A673 (cell line): ENCODE data around the gene S100A5. TPM values are rescaled to one million over a fixed set of nuclear protein-coding genes. Genes with fewer than 3 reads are reported as not detected.

Source experiments
- BruUV-seq: library from RNA; stranded (reverse); fragments of 400-500 nt; replicated peaks from 2 replicates; lab custom pipeline; 2021; lab: Mats Ljungman, UMichigan
- CTCF ChIA-PET: fragments of 300-600 bp; sonication (Branson Sonifier 250); formaldehyde crosslinking; loops from one replicate; lab custom pipeline; 2022; ENCODE audit warnings: antibody characterized with exemption; lab: Charles Lee
- POLR2A ChIA-PET: fragments of 300-600 bp; sonication (Branson Sonifier 250); formaldehyde crosslinking; loops from one replicate; lab custom pipeline; 2022; ENCODE audit warnings: antibody characterized with exemption; ENCODE audit not compliant: low non-redundant PET; lab: Charles Lee
- DNase-seq: peaks from one replicate; pipeline ENCODE4 v3.0.0-alpha.2; 2015; ENCODE audit warnings: low spot score
- H3K27ac ChIP-seq: fragments of 200-600 bp; sonication (generic); 2 replicates; pipeline ENCODE4 v1.5.1; 2016; ENCODE audit warnings: mixed run types, low read depth, mild to moderate bottlenecking, mixed read lengths, antibody characterized with exemption, low read length; ENCODE audit not compliant: poor library complexity, severe bottlenecking
- H3K27me3 ChIP-seq: fragments of 200-600 bp; sonication (generic); replicated peaks from 2 replicates; pipeline ENCODE4 v1.6.1; 2017; ENCODE audit warnings: mixed run types, low read depth, mild to moderate bottlenecking, mixed read lengths, antibody characterized with exemption, low read length; ENCODE audit not compliant: insufficient read depth, poor library complexity
- H3K36me3 ChIP-seq: fragments of 200-600 bp; sonication (generic); 2 replicates; pipeline ENCODE4 v1.6.1; 2016; ENCODE audit warnings: mixed run types, mild to moderate bottlenecking, mixed read lengths, antibody characterized with exemption, low read length; ENCODE audit not compliant: insufficient read depth, poor library complexity, severe bottlenecking
- H3K4me1 ChIP-seq: fragments of 200-600 bp; sonication (generic); 2 replicates; pipeline ENCODE4 v1.6.1; 2017; ENCODE audit warnings: mixed run types, mild to moderate bottlenecking, mixed read lengths, antibody characterized with exemption, low read length; ENCODE audit not compliant: insufficient read depth, poor library complexity, severe bottlenecking
- H3K4me3 ChIP-seq: fragments of 200-600 bp; sonication (generic); 2 replicates; pipeline ENCODE4 v1.5.1; 2016; ENCODE audit warnings: low read depth, mixed run types, mild to moderate bottlenecking, mixed read lengths, low read length; ENCODE audit not compliant: poor library complexity, severe bottlenecking
- H3K9me3 ChIP-seq: fragments of 200-600 bp; sonication (generic); 2 replicates; pipeline ENCODE4 v1.6.1; 2016; ENCODE audit warnings: mixed run types, low read depth, mild to moderate bottlenecking, mixed read lengths, antibody characterized with exemption, low read length; ENCODE audit not compliant: poor library complexity, severe bottlenecking
- EZH2 ChIP-seq: fragments of 200-600 bp; sonication (generic); IDR thresholded peaks from 2 replicates; pipeline ENCODE4 v1.6.1; 2017; ENCODE audit warnings: borderline replicate concordance, low read depth, mild to moderate bottlenecking, mixed read lengths, antibody characterized with exemption, low read length; ENCODE audit not compliant: poor library complexity, severe bottlenecking
- intact Hi-C: fragments of 100-400 bp; cut with micrococcal nuclease; formaldehyde crosslinking; loops from one replicate; pipeline ENCODE4 v1.10.0; 2022; ENCODE audit not compliant: unreplicated experiment
- total RNA-seq: library from RNA; stranded (reverse); gene quantifications from 2 replicates; pipeline ENCODE4 v1.2.3, GENCODE V29; 2021
- TF ChIP-seq, protein P1 (sequence below): fragments of 300-800, 200-600 bp; sonication (generic); conservative IDR thresholded peaks from 2 replicates; pipeline ENCODE4 v1.5.1; 2017; ENCODE audit warnings: low read depth, mild to moderate bottlenecking, antibody characterized with exemption, low read length, moderate library complexity, mixed read lengths

The S100A5 gene
- total RNA-seq, 1 experiment from 2014 or later = not detected

DNA sequence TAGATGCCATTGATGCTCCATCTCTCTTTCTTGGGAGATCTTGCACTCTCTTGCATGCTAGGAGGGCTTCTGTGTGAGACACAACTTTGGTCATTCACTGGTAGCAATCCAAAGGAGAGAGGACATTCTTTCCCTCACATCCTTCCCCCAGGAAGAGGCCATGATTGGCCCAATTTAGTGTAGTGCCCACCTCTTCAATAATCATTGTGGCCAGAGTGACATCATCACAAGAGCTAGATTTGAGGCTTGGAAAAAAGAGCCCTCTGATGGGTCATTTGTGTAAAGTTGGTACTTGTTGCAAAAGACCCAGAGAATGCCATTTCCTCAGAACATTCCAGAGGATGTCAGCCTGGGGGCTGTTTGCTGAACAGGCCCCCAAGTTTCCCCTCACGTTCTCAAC is 35.2 kb downstream of the S100A5 start:
- POLR2A ChIA-PET = no interaction called here
- no TSS peak for BruUV-seq
- no peak for DNase-seq
- H3K36me3 ChIP-seq = no peaks in the 10 kb centered on the region
- intact Hi-C loops = no loop called here
- CTCF ChIA-PET = no interaction called here
- no peaks in the 10 kb centered on the region for H3K4me1 ChIP-seq
- H3K4me3 ChIP-seq = no peak overlapping the region
- no peak overlapping the region for H3K27ac ChIP-seq
- H3K27me3 ChIP-seq = no peaks in the 10 kb centered on the region
- H3K9me3 ChIP-seq = no peaks in the 10 kb centered on the region
- TF ChIP-seq, protein P1, sequence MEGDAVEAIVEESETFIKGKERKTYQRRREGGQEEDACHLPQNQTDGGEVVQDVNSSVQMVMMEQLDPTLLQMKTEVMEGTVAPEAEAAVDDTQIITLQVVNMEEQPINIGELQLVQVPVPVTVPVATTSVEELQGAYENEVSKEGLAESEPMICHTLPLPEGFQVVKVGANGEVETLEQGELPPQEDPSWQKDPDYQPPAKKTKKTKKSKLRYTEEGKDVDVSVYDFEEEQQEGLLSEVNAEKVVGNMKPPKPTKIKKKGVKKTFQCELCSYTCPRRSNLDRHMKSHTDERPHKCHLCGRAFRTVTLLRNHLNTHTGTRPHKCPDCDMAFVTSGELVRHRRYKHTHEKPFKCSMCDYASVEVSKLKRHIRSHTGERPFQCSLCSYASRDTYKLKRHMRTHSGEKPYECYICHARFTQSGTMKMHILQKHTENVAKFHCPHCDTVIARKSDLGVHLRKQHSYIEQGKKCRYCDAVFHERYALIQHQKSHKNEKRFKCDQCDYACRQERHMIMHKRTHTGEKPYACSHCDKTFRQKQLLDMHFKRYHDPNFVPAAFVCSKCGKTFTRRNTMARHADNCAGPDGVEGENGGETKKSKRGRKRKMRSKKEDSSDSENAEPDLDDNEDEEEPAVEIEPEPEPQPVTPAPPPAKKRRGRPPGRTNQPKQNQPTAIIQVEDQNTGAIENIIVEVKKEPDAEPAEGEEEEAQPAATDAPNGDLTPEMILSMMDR = no peak
- TF ChIP-seq EZH2 = no peak

DNA sequence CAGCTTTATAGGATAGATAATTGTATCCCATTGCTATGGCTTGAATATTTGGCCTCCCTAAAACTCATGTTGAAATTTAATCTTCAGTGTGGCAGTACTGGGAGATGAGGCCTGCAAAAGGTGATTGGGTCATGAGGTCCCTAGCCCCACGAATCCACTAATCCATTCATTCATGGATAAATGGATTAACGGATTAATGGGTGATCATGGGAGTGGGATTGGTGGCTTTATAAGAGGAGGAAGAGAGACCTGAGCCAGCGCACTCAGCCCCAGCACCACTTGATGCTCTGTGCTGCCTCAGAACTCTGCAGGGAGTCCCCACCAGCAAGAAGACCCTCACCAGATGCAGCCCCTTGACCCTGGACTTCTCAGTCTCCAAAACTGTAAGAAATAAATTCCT is 37.0 kb downstream of the S100A5 start:
- intact Hi-C loops = no loop called here
- no TSS peak for BruUV-seq
- POLR2A ChIA-PET = interaction anchor here (0.6 kb wide), 1 partner anchor 164 kb away, joined by 3 read pairs; no protein-coding TSS in a partner anchor

DNA sequence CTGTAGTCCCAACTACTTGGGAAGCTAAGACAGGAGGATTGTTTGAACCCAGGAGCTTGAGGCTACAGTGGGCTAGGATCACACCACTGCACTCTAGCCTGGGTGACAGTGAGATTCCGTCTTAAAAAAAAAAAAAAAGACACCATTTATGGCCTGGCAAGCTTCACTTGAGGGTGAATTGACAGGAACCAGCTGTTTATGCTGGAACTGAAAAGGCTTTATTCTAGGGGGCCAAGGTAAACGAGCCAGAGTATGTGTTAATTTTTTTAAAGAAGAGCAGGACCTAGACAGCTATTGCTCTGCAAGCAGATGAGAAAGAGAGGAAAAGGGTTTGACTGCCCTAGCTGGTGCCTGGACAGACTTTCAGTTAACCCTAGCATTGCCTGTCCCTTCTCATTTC is 42.0 kb downstream of the S100A5 start:
- no peak overlapping the region for H3K27ac ChIP-seq
- peaks cover 12% of the 10 kb centered on the region for H3K27me3 ChIP-seq
- DNase-seq = peak; percentile 44
- H3K36me3 ChIP-seq = no peaks in the 10 kb centered on the region
- POLR2A ChIA-PET = no interaction called here
- no peaks in the 10 kb centered on the region for H3K9me3 ChIP-seq
- H3K4me1 ChIP-seq = peaks cover 3% of the 10 kb centered on the region
- intact Hi-C loops = no loop called here
- BruUV-seq = no TSS peak
- no peak for TF ChIP-seq EZH2
- TF ChIP-seq, protein P1 = no peak
- H3K4me3 ChIP-seq = no peak overlapping the region
- CTCF ChIA-PET = interaction anchor here (0.8 kb wide), 1 partner anchor 146 kb away, joined by 3 read pairs; no protein-coding TSS in a partner anchor

More for the DNA sequence above, 37.0 kb downstream of the S100A5 start:
- CTCF ChIA-PET = no interaction called here
- Histone ChIP-seq H3K27ac (no peak overlapping the region), H3K4me1 (peaks cover 3% of the 10 kb centered on the region), H3K4me3 (no peak overlapping the region), H3K36me3 (no peaks in the 10 kb centered on the region), H3K9me3 (no peaks in the 10 kb centered on the region), H3K27me3 (peaks cover 6% of the 10 kb centered on the region)
- TF ChIP-seq, protein P1 = no peak
- no peak for DNase-seq
